HG03139 (cell line): ENCODE data around the gene ARRDC5.
"Not testable (repeated sequence)": the region's sequence is repeated elsewhere in the genome, so short reads cannot be mapped to it uniquely, and the experiment has no call there.

Experiments
- ATAC-seq: cut with Tn5 transposase; IDR thresholded peaks from one replicate; pipeline ENCODE4 v1.9.1; 2021; ENCODE audit not compliant: unreplicated experiment

Gene ARRDC5

DNA sequence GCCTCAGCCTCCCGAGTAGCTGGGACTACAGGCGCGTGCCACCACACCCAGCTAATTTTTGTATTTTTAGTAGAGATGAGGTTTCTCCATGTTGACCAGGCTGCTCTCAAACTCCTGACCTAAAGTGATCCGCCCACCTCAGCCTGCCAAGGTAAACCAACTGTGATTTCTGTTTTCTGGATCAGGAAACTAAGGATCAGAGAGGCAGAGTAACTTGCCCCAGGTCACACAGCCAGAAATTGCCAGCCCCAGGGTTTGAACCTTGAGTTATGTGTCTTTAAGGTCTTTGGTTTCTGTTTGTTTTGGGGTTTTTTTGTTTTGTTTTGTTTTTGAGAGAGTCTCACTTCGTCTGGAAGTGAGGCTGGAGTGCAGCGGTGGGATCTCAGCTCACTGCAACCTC, 31.0 kb downstream of the ARRDC5 start:
- no peak for ATAC-seq

DNA sequence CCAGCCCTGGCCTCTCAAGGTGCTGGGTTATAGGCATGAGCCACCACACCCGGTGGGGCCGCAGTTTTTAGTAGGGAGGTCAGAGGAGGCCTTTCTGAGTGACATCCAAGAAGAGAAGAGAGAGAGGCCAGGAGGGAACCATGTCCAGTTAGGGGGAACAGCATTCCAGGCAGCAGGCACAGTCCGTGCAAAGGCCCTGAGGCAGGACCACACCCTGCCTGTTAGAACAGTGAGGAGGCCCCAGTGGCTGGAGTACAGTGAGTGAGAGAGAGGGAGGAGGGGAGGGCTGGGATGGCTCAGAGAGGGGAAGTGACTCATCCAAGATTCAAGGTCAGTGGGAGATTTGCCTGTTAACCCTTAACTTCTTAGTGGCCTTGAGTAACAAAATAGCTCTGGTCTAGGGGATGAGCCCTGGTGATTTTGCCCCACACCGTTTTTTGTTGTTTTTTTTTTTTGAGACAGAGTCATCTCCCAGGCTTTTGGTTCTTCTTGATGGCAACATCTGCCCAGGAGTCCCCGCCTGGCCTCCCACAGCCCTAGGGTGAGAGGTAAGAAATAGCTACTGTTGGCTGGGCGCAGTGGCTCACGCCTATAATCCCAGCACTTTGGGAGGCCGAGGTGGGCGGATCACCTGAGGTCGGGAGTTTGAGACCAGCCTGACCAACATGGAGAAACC, 32.5 kb downstream of the ARRDC5 start:
- no peak for ATAC-seq

DNA sequence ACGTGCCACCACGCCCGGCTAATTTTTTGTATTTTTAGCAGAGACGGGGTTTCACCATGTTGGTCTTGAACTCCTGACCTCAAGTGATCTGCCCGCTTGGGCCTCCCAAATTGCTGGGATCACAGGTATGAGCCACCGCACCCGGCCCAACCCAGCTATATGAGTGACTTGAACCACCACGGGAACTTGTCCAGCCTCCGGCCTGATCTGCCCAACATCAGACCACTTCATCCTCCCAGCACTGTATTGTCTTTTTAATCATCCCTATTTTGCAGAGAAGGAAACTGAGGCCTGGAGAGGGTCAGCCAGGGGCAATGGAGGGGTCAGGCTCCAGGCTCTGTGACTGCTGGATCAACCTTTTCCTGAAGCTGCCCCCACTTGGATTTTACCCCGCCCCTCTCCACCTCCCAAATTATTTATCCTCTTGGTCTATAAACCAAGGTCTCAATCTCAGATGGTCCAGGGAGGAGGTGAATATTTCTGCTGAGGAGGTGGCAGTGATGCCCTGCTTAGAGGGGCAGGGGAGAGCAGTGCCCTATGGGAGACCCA, 34.3 kb downstream of the ARRDC5 start:
- ATAC-seq, result no peak

DNA sequence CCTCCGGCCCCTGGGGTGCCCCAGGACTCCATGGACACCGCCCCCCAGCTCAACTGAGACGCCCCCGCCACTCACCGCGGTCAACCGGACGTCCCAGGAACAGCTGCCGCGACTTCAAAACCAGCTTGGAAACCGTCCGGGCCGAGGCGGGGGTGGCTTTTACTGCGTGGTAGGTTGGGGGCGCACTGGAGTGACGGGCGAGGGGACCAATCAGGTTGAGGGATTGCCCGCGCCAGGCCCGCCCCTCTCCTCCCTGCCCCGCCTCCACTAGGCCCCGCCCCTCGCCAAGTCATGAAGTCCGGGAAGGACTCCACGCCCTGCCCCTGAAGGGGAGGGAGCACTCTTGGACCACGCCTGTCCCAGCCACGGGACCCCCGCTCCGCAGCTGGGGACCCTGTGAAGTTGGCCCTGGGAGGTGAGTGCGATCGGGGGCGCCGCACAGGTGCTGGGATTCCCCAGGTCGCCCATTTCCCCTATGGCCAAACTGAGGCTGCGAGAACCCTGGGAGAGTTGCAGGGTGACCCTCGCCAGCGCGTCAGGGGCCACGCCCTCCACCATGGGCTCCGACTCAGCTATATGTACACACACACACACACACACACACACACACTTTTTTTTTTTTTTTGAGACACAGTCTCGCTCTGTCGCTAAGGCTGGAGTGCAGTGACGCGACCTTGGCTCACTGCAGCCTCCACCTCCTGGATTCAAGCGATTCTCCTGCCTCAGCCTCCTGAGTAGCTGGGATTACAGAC, 35.0 kb downstream of the ARRDC5 start, which contains the start of gene PLIN3:
PLIN3 (minus strand) TSS at position 134 of the 752 bp plus-strand sequence. CDS start 6,273 bp downstream, outside the sequence.
- ATAC-seq, result no peak

DNA sequence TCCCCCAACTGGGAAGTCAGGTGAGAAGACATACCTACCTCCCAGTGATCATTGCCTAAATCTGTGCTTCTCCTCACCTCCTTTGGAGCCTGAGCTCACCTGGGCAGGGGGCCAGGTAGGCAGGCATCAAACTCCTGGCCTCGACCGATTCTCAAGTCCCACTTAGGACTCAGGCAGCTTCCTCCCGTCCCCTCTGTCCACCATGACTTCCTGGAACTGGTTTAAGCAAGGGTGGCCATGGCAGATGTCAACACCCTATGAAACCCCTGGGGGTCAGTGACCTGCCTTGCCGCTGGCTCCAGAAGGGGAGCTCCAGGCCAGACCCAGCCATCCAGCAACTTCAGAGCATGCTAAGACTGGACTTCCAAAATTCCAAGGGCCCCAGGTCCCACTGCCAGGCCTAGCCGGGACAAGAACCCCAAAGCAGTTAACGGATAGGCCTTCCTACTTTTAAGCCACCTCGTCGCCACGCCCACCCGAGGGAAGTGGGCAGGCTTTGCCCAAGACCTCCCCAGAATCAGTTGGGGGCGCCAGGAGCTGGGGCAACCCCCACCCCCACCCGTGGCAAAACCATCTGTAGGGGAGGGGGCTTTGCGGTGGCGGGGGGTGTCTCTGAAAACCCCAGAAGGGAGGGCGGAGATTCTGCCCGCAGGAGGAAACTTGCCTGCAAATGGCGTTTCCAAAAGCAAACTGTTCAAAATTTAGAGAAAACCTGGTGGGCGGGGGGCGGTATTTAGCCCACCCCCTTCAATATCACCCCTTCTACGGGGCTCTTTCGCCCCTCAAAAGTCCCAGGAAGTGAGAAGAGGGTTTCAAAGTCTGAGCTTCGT, 35.9 kb downstream of the ARRDC5 start:
- ATAC-seq, result no peak

DNA sequence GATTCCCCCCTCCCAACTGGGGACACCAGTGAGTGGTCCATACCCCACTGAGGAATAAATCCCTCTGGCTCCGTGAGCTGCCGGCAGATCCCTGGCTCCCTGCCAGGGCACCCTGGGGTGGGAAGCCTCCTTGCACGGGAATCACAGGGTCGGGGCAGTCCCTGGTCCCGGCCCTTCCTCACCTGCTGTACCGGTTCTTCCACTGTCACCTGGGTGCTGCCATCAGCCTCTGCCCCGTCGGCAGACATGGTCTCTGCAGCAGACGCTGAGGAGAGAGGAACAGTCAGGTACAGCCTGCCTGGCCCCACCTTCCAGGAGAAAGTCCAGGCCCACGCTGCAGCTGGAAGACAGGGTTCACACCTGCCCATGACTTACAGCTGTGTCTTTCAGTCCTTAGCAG, 41.5 kb downstream of the ARRDC5 start:
- ATAC-seq, result no peak

DNA sequence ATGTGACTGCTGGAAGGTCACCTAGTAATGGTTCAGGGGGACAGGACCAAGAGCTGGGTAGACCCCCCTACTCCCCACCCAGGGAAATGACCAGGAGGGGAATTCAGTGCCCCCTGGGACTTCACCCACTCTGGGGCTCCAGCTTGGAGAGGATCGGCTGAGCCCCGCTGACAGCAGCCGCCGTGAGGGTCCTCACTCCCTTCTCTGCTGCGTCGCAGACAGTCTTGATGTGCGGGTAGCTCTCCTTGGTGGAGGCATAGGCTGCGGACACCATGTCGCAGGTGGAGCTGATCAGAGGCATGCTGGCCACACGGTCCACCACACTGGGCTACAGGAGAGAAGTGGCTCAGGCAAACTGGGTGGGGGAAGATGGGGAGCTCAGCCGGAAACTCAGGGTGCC, 43.0 kb downstream of the ARRDC5 start:
- ATAC-seq, result no peak

DNA sequence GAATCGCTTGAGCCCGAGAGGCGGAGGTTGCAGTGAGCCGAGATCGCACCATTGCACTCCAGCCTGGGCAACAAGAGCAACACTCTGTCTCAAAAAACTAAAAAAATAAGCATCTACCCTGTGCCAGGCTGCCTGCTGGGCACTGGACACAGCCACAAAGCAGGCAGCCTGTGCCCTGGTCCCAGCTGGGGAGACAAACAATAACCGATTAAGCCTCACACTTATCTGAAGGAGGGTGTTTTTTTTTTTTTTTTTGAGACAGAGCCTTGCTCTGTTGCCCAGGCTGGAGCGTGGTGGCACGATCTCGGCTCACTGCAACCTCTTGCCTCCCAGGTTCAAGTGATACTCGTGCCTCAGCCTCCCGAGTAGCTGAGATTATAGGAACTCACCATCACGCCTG, 46.2 kb downstream of the ARRDC5 start:
- ATAC-seq, result not testable (repeated sequence)

DNA sequence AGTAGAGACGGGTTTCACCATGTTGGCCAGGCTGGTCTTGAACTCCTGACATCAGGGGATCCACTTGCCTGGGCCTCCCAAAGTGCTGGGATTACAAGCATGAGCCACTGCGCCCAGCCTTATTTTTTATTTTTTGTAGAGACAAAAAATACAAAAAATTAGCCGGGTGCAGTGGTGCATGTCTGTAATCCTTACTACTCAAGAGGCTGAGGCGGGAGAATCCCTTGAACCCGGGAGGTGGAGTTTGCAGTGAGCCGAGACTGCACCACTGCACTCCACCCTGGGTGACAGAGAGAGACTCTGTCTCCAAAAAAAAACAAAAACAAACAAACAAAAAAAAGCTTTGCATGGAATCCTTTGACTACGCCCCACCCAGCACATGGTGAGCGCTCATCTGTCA, 49.2 kb downstream of the ARRDC5 start:
- ATAC-seq, result not testable (repeated sequence)

DNA sequence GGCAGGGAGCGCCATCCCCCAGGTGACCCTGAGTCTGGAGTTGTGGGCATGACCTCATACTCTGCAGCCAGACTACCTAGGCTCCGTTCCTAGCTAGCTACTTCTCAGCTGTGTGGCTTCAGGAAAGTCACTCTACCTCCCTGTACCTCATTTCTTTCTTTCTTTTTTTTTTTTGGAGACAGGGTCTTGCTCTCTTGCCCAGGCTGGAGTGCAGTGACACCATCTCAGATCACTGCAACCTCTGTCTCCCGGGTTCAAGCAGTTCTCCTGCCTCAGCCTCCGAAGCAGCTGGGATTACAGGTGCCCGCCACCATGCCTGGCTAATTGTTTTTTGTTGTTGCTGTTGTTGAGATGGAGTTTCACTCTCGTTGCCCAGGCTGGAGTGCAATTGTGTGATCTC, 50.2 kb downstream of the ARRDC5 start:
- no peak for ATAC-seq

DNA sequence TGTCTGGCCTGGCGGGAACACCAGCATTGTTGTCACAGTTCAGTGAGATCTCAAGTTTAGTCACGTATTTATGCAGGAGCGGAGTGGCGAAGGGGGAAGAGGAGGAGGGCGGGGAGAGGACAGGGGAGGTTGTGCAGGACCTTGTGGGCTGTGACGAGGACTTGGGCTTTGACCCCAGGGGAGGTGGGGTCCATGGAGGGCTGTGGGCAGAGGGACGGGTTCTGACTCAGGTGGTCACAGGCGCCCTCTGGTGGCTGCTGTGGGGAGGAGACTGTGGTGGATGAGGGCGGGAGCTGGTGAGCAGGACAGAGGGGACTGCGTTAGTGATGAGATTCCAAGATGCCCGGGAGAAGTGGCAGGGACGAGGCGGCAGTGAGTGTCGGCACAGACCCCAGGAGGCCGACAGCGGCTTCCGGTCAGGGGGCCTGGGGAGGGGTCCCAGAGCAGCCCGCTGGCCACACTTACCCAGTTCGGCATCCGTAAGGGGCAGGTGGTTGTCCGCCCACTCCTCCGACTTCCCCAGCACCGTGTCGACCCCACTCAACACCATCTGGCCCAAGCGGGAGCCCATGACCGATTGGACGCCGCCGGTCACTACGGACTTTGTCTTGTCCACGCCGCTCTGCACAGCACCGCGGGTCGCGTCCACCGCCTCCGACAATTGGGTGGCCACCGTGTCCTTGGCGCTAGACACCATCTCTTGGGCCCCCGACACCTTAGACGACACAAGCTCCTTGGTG, 51.0 kb downstream of the ARRDC5 start:
- no peak for ATAC-seq

DNA sequence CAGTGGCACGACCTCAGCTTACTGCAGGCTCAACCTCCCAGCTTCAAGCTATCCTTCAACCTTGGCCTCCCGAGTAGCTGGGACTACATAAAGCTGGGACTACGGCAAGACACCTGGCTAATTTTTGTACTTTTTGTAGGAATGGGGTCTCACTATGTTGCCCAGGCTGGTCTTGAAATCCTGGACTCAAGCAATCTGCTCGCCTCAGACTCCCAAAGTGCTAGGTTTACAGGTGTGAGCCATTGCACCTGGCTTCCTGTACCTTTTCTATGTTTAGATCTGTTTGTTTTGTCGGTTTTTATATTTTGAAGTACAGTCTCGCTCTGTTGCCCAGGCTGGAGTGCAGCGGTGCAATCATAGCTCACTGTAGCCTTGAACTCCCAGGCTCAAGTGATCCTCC, 53.7 kb downstream of the ARRDC5 start:
- ATAC-seq, result no peak

DNA sequence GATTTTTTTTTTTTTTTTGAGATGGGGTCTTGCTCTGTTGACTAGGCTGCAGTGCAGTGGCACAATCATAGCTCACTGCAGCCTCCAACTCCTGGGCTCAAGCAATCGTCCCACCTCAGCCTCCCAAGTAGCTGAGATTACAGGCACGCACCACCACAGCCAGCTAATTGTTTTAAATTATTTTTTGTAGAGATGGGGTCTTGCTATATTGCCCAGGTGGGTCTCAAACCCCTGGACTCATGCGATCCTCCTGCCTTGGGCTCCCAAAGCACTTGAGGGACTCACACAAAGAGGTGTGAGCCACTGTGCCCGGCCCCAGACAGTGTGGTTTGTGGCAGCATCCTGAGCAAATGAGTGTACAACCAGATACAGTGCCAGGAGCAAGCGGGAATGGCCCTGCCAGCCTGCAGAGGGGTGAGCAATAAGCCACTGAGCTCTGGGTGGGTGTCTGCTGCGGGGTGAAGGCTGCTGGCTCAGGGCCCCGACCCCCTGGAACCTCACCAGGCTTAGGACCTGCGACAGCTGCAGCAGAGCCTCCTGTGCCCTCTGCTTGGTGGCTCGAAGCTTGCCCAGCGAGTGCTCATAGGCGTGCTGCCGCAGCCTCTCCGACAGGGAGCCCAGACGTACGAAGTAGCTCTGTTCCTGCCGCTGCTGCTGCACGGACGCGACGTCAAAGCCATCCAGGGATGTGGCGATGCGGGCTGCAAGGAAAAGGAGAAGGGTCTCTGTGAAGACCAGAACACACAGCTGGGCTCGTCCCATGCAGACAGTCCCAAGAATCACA, 55.3 kb downstream of the ARRDC5 start:
- ATAC-seq, result no peak

DNA sequence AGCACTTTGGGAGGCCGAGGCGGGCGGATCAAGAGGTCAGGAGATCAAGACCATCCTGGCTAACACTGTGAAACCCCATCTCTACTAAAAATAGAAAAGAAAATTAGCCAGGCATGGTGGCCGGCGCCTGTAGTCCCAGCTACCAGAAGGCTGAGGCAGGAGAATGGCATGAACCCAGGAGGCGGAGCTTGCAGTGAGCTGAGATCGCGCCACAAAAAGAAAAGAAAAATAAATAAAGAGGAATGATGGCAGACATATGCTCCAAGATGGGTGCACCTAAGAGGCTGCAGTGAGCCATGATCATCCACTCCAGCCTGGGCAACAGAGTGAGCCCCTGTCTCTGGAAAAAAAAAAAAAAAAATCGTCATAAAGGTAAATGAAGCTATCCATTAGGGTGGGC, 56.7 kb downstream of the ARRDC5 start:
- not testable (repeated sequence) for ATAC-seq

DNA sequence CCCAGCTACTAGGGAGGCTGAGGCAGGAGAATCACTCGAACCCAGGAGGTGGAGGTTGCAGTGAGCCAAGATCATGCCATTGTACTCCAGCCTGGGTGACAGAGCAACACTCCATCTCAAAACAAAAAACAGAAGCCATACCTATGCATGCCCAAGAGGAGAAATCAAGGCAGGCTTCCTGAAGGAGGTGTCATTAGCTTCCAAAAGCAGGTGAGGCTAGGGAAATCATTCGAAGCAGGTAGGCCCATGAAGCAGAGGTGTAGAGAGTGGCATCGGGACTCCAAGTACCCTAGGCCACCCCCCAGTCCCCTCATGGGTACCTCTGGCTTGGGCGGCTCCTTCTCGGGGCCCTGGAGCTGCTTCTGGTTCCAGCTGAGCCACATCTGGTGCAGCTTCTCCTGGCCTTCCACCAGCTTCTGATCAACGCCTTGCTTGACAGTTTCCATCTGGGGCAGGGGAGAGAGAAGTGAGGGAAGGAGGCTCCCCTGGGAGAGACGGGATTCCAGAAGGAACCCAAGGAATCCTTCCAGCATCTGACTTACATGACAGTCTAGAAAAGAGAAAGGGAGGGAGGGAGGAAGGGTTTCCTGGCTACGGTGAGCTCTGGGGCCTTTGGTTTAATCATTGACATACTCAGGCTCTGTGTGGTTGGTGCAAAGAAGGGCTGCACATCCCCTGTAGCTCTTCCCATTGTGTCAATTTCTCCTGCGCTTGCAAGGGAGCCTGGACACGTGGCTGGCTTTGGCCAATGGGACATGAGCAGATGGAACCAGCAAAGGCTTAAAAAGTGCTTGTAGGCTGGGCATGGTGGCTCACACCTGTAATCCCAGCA, 58.1 kb downstream of the ARRDC5 start:
- ATAC-seq, result no peak

DNA sequence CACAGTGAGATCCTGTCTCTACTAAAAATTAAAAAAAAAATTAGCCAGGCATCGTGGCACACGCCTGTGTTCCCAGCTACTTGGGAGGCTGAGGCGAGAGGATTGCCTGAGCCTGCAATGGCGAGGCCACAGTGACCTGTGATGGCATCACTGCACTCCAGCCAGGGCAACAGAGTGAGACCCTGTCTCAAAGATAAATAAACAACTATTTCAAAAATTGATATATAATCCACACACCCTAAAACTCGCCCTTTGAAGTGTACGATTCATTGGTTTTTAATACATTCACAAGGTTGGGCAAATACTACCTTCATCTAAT, 59.1 kb downstream of the ARRDC5 start:
- ATAC-seq, result no peak
